Fibroblast of pulmonary artery (primary cell): ENCODE data around the gene PEMT.

Experiments
- DNase-seq: peaks from one replicate; pipeline ENCODE4 v3.0.0-alpha.2; 2010; ENCODE audit warnings: low read depth
- H3K4me3 ChIP-seq: replicated peaks from 2 replicates; pipeline ENCODE4 v1.5.1; 2011; ENCODE audit warnings: low read depth, mild to moderate bottlenecking, control low read depth, low read length, moderate library complexity
- CTCF ChIP-seq: IDR thresholded peaks from 2 replicates; pipeline ENCODE4 v1.5.1; 2011; ENCODE audit warnings: mild to moderate bottlenecking, control low read depth, low read length, inconsistent platforms; ENCODE audit errors: missing control alignments

Gene PEMT

GRCh38 chr17:17514361-17514992 lies 77.0 kb downstream of the PEMT start:
- H3K4me3 ChIP-seq = no peak overlapping the region
- no peak for DNase-seq
- no peak for TF ChIP-seq CTCF

- no peak for TF ChIP-seq CTCF
- no peak for DNase-seq
- no peak overlapping the region for H3K4me3 ChIP-seq
Observed at GRCh38 chr17:17513626-17514025, 77.9 kb downstream of the PEMT start.

GRCh38 chr17:17512866-17513265 lies 78.6 kb downstream of the PEMT start:
- DNase-seq = no peak
- no peak overlapping the region for H3K4me3 ChIP-seq
- no peak for TF ChIP-seq CTCF

- H3K4me3 ChIP-seq = no peak overlapping the region
- TF ChIP-seq CTCF = no peak
- DNase-seq = peak; percentile 78
Observed at GRCh38 chr17:17511881-17512858, 79.3 kb downstream of the PEMT start.

GRCh38 chr17:17511293-17511741 lies 80.2 kb downstream of the PEMT start:
- TF ChIP-seq CTCF = no peak

GRCh38 chr17:17510456-17511292 lies 80.8 kb downstream of the PEMT start:
- no peak for TF ChIP-seq CTCF
- H3K4me3 ChIP-seq = no peak overlapping the region
- DNase-seq = no peak

More at GRCh38 chr17:17511293-17511741, 80.2 kb downstream of the PEMT start:
- H3K4me3 ChIP-seq = no peak overlapping the region
- no peak for DNase-seq
